Left renal pelvis (tissue), 4 donors: ENCODE data around the gene EVA1B. TPM values are rescaled to one million over a fixed set of nuclear protein-coding genes. Genes with fewer than 3 reads are reported as not detected.

Source experiments
- DNase-seq, 4 donors: peaks; one replicate each; pipeline ENCODE4 v3.0.0-alpha.2; 2013; ENCODE audit warnings: low read depth in 4 of 4, low spot score in 3 of 4
- polyA plus RNA-seq, 4 donors: library from polyadenylated mRNA; unstranded; fragments of 120-200 nt; gene quantifications; one replicate each; pipeline ENCODE4 v1.2.1, GENCODE V29; 2013; ENCODE audit not compliant: insufficient read length in 4 of 4

The EVA1B gene
- polyA plus RNA-seq, 4 donors = 39.3 to 107 (median 53.5) TPM

DNA sequence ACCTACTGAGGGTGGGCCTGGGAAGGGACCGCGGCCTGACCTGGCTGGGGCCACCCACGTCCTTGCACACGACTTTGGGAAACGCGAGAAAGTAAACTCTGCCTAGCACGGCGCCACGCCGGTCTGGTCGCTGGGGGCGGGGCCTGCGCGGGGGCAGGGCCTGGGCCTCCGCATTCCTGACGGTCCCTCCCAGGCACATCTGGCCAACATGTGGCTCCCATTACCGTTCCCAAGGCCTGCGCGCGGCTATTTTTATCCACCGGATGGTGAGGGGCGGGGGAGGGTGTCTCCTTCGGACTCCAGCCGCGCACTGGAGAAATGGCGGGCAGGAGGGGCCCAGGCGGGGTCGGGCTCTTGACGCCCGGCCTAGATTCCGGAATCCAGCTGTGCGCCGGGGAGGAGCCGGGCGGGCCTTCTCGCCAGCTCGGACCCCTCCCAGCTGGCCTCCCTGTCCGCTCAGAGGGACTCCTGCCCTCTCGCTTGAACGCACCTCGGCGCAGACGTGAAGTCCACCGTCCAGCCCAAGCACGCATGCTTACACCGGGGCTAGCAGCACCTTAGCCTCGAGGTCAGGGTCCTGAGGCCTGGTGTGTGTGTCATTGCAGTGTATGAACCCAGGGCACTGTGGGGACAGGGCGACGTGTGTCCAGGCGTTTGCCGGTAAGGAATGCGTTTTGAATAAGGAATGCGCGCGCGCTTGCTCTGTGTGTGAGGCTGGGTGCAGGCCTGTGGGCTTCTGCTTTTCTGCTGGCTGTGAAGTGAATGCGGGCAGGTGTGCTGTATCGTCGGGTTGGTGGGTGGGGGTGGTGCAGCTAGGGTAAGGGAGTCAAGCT lies 2.1 kb downstream of the EVA1B start:
- peak; percentile 81 to 91 (median 84) for DNase-seq

DNA sequence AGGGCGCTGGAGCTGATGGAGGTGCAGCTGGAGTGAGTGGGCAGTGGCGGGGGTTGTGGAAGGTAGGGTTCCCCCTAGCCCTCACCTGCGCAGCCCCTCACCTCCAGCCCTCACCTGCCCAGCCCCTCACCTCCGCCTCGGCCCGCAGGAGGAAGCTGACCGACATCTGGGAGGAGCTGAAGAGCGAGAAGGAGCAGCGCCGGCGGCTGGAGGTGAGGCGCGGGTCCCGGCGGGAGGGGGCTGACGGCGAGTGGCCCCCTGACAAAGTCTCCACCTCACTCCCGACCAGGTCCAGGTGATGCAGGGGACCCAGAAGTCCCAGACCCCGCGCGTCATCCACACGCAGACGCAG lies 2.7 kb downstream of the EVA1B start:
- DNase-seq = no peak

DNA sequence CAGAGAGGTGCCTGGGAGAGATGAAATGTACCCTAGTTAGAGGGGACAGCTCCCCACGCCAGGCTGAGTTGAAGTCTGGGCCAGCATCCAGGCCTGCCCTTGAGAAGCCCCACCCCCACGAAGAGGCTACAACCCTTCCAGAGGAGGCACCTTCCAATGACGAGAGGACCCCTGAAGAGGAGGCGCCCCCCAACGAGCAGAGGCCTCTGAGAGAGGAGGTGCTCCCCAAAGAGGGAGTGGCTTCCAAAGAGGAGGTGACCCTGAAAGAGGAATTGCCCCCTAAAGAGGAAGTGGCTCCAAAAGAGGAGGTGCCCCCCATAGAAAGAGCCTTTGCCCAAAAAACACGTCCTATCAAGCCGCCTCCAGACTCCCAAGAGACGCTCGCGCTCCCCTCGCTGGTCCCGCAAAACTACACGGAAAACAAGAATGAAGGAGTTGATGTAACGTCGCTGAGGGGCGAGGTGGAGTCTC lies 3.1 kb downstream of the EVA1B start:
- DNase-seq = no peak

DNA sequence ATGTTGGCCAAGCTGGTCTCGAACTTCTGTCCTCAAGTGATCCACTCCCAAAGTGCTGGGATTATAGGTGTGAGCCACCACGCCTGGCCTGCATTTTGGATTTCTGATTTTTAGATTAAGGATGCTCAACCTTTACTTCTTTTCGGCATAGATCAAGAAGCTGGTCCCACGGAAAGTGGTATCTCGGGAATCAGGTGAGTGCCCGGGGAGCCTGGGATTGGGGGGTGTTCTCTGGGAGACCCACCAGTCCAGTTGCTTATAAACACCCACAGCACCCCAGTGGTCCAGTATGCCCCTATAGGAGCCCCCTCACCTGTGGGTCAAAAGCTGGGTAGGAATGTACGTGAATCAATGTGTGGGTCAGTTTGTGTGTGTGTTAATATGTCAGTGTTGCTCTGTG lies 14.0 kb downstream of the EVA1B start:
- no peak for DNase-seq

DNA sequence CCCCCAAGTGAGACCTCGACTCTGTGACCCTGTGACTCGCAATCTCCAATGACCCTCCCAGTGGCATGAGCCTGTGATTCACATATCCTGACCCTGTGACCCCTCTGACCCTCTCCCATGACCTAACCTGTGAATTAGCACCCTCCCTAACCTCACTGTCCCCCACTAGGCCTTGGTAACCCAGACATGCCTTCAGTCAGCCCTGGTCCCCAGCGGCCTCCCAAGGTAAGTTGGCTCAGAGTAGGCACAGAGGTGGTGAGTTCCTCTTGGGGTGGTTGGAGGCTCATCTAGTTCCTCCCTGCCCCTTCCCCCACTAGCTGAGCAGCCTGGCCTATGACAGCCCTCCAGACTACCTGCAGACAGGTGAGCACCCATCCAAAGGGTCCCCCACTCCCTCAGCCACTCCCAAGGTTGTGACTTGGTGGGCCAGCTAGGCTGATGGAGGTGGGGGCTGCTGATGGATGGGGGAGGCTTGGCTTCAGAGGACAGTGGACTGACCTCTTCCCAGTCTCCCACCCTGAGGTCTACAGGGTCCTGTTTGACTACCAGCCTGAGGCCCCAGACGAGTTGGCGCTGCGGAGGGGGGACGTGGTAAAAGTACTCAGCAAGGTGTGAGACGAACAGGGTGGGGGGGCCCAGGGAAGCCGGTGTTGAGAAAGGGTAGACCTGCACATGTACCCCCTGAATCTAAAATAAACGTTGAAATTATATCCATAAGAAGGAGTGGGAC lies 15.7 kb downstream of the EVA1B start:
- DNase-seq = no peak

DNA sequence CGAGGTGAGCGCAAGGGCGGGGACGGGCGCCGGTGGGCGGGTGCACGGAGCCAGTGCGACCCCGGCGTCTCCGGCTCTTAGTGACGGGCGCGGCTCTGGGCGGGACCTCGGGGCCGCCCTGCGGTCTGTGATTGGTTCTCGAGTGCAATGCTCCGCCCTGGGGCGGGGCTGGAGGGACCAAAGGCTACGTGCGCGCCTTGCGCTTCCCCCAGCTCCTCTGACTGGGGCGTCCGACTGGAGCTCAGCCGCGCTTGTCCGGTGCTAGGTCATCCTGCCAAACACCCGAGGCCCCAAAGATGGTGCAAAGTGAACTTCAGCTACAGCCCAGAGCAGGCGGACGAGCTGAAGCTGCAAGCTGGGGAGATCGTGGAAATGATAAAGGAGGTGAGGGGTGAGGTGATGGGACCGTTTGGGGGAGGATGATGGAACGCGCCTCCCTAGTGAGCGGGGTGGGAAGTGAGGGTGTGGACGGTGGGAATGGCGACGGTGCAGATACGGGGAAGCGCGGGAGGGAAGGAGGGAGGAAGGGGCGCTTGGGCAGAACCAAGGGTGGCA lies 16.5 kb downstream of the EVA1B start:
- DNase-seq = peak; percentile 85 to 90 (median 89)

DNA sequence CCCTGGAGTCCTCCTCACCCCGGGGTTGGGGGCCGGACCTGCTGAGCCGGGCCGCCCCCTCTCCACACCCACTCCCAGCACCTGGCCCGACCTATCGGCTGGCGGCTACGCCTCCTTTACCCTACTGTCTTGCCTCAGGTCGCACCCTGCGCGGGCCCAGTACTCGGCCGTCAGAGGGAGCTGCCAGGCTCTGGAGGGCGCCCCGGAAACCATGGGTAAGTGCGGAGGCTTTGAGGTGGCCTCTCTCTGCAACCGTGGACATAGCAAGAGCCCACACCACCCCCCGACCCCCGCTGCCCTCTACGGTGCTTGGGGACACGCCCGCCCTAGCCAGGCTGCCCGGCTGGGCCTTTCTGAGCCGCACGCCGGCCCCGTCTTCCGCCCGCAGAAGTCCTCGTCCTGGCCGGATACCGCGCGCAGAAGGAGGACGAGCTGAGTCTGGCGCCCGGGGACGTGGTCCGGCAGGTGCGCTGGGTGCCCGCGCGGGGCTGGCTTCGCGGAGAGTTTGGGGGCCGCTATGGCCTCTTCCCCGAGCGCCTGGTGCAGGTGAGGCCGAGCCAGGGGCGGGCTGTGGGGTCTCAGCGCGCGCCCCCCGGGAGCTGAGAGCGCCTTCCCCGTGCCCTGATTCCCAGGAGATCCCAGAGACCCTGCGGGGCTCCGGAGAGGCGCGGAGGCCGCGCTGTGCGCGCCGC lies 17.1 kb downstream of the EVA1B start, which contains the start of gene SH3D21:
Gene SH3D21, plus strand, starts transcription at position 159 of the 692 bp plus-strand sequence. Its CDS starts 53 bp downstream, at position 212.
- no peak for DNase-seq

DNA sequence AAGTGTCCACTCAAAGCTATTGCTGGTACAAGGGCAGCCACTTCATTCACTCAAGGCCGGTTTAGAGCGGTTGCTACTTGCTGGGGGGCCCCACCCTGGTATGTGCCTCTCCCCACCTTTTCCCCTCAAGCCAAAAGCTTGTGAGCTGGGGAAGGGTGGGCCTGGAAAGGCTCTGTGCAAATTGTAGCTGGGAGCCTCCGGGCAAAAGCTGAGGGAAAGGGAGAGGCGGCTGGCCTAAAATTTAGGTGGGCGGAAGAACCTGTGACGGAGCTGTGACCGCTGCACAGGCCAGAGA lies 17.6 kb downstream of the EVA1B start:
- no peak for DNase-seq

DNA sequence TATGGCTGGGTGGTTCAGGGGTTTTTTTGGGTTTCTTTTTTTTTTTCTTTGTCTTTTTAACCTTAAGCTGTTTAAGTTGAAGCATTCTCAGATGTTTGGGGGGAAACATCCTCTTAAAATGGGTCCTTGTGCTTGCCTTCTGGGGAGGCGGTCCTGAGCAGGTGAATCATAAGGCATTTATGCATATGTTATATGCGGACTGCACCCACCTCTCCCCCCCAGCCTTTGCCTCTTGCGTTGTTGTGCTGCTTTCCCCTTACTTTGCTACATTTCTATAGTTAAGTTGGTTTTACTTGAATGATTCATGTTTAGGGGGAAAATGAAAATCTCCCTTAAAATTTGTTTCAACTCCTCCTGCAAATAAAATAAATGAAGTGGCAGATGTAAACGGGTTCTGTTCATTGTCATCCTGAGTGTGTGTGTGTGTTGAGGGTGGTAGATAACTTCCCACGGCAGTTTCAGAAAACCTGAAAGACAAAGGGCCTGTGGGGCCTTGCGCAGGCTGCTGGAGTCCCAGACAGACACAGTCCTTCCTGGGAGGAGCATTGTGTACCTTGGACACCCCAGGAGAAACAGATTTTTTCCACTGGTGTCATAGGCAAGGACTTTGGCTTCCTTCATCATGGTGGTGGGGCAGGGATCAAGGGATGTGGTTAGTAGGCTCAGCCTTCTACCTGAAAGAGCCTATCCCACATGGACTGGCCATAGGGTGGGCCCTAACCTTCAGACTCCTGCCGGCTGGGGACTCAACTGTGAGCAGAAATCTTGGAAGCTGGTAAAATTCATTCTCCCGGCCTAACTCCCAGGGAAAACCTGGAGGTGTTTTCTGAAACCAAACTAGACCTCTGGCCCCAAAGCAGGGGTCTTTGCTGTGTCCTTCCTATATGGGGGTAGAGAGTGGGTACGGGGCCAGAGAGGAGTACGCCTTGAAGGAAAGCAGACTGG lies 18.2 kb downstream of the EVA1B start:
- DNase-seq = no peak

DNA sequence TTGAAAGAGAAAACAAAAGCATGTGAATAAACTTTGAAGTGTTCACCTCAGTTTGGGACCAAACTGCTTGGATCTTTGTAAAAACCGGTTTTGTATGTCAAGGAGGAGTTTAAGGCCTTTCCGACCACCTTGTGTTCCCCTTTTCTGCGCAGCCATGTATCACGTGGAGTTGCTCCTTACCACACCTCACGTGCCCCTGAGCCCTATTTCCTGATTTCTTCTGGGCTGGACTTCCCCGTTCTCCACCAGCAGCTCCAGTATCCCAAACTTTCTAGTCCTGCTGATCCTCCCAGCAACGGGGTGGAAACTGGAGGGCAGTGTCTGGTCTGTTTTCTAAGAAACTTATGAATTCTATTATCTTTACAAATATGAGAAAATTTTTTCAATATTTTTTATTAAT lies 18.9 kb downstream of the EVA1B start:
- no peak for DNase-seq

DNA sequence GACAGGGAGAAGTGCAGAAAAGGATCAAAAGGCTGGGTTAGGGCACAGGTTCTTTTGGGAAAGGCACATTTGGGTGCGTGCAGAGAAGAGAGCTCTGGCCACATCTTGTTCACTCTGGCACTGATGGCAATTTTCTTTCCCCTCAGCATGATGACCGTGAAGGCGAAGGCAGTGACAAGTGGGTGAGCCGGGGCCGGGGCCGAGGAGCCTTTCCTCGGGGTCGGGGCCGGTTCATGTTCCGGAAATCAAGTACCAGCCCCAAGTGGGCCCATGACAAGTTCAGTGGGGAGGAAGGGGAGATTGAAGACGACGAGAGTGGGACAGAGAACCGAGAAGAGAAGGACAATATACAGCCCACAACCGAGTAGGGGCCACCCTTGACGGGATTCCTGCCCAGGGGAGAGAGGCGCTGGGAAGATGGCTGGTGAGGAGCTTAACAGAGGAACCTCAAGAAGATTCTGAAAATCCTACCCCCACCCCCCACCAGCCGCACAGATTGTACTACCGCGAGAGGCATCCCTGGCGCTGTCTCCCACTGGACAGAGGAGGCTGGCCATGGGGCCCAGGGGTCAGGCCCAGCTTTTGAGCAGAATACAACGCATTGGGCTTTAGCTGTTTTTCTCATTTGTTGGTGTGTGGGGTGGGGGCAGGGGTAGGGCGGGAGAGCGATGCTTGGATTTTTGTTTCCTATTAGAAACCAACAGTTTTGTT lies 19.6 kb downstream of the EVA1B start:
- DNase-seq = no peak

DNA sequence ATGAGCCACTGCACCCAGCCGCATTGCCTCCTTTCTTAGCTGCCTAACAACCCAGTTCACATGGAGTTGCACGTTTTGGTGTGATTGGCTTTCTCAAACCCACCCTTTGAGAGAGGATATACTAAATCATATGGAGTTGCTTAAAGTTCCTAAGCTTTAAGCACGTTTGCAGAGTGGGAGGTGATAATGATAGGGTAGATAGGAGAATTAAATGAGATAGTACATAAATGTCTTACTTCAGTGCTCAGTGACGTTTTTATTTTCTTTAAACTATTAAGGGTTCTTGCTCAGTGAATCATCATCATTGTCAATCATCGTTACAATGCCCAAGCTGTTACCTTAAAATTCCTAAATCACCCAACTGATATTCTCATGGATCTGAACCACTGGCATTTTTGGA lies 20.2 kb downstream of the EVA1B start:
- DNase-seq = no peak

DNA sequence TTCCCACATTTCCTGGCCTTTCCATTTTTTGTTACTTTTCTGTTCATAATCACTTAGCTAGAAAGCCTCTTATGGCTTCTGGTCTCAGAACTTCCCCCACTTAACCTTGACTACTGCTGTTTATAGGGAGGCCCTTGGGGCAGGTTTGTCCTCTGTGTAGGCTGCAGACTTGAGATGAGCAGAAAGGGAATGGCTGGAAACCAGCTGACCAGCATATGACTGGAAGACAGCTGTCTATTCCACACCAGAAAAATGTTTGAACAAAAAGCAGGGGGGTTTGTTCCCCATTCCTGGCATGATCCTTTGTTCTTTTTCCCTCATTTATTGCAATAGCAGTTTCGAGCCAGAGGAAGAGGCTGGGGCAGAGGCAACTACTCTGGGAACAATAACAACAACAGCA lies 22.2 kb downstream of the EVA1B start:
- no peak for DNase-seq

DNA sequence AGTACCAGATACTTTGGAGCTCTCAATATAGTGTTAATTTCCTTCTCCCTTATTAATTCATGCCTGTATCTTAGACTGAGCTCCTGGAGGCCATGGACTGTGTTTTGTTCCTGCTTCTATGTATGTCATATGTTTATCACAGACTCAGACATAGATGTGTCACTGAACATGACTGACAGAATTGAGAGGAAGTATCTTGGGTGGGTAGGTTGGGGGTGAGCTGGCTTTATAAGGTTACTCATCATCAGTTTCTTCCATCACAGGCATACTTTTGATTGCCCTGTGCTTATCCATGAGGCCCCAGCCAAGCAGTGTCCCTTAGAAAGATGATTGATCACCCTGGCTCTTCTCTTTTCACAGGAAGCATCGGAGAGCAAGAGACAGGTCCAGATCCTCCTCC lies 22.9 kb downstream of the EVA1B start:
- DNase-seq = no peak

DNA sequence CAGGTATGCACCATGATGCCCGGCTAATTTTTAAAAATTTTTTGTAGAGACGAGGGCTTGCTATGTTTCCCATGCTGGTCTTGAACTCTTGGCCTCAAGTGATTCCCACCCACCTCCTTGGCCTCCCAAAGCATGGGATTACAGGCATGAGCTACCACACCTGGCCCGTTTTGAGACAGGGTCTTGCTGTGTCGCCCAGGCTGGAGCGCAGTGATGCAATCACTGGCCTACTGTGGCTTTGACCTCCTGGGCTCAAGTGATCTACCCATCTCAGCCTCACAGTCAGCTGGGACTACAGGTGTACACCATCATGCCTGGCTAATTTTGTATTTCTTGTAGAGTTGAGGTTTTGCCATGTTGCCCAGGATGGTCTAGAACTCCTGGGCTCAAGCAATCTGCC lies 24.8 kb downstream of the EVA1B start:
- DNase-seq = no peak

DNA sequence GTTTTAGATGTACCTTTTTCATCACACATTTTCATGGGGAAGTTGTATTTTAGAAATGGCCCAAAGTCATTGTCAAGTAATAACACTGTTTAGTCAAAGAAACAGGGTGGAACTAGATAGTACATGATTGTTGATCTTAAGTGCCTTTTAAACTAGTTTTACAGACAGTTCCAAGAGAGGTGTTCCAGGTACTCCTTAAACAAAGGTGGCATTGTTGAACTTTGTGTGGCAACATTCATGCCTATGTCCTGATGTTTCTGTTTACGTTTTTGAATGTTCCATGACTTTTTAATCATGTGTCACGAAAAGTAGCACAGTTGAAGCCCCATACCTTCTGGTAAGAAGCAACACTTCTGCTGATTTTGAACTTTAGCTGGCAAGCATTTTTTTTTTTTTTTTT lies 26.4 kb downstream of the EVA1B start:
- no peak for DNase-seq

DNA sequence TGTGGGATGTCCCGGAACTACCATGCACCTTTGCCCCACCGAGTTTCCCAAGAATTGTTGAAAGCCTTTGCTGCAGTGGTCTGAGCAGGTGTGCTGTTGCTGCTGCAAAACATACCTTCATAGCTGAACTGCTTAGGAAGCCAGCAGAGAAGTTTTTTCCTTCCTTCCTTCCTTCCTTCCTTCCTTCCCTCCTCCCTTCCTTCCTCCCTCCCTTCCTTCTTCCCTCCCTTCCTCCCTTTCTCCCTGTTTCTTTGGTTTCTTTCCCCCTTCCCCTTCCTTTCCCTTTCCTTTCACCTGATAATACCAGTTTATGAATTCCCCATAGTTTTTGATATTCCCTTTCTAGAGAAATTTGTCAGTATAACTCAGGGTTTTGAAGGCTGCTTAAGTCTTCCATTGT lies 28.1 kb downstream of the EVA1B start:
- DNase-seq = no peak

DNA sequence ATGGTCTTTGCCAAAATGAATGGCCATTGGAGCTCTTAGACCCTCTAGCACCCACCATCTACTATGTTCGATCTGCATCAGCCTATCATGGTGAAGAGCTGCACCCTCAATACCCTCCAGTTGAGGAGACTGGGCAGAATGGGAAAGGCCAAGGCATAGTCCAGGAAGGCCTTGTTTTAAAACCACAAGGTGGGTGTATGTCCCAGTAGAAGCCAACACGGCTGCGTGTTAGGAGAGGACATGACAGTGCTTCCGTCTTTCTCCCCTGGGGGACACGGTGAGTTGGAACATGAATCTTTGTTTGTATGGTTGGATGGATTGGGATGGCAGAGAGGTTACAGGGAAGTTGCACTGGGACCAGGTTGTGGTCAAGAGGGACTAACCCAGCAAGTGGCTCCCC lies 35.9 kb downstream of the EVA1B start:
- DNase-seq = no peak

DNA sequence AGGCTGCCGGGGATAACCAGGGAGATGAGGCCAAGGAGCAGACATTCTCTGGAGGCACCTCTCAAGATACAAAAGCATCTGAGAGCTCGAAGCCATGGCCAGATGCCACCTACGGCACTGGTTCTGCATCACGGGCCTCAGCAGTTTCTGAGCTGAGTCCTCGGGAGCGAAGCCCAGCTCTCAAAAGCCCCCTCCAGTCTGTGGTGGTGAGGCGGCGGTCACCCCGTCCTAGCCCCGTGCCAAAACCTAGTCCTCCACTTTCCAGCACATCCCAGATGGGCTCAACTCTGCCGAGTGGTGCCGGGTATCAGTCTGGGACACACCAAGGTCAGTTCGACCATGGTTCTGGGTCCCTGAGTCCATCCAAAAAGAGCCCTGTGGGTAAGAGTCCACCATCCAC lies 36.6 kb downstream of the EVA1B start:
- DNase-seq = no peak
